HG03066 (cell line): ENCODE data around the gene GABBR1.

Source experiments
- ATAC-seq: cut with Tn5 transposase; IDR thresholded peaks from one replicate; pipeline ENCODE4 v1.9.1; 2021; ENCODE audit warnings: low read depth; ENCODE audit not compliant: unreplicated experiment

GABBR1 gene

DNA sequence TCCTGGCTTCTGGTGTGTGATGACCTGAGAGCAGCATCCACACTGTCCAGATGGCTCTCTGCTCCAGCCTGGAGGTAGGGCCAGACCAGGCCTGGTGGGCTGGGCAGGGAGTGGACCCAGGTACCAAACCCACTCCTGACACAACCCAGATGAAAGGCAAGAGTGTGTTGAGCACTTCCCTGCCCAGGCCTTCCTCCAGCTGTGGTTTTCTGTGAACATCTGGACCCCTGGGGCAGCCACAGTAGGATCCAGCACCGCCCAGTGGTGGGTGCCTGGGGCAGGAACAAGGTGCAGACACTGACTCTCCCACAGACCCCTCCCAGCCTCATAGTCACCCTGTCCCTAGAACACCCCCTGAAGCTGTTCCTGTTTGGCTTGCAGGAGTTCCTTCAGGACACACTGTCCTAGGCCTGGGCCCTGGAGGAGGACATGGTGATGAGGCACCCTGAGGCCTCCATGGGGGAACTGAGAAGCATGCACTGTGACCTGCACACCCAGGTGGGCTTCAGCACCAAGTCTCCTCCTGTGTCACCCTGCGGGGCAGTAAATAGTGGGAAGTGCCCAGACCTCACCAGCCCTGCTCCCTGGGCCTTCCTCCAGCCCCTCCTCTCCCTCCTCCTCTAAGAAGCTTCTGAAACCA lies 102.2 kb downstream of the GABBR1 start:
- no peak for ATAC-seq

- ATAC-seq: no peak
These were observed 103.0 kb downstream of the GABBR1 start for GRCh38 chr6:29529956-29530355.

GRCh38 chr6:29528988-29529560 lies 103.9 kb downstream of the GABBR1 start:
- no peak for ATAC-seq

DNA sequence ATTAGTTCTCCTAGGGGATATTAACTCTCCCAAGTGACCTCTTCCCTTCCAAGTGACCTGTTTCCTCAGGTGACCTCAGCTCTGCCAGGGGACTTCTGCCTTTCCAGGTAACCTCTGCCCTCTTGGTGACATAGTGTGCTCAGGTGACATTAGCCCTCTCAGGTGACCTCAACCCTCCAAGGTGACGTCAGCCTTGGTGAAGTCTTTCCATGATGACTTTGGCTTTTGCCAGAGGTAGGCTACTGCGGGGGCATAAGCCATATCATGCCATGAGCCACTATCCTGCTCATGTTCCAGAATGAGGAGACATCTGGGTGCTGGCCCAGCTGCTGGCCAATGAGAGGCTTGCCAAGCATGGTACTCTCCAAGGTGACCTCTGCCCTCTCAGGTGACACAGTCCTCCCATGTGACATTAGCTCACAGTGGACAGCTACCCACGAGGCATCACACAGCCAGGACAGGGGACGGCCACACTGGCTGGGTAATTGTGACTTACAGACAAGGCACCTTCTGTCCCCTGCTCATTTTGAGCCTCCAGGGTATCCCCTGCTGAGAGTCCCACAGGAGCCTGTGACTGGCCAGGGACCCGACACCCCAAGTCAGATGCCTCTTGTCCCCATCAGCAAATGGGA lies 104.6 kb downstream of the GABBR1 start:
- no peak for ATAC-seq

GRCh38 chr6:29527564-29527963 lies 105.4 kb downstream of the GABBR1 start:
- ATAC-seq: no peak

- ATAC-seq: no peak
These were observed 105.9 kb downstream of the GABBR1 start for GRCh38 chr6:29527126-29527525.

DNA sequence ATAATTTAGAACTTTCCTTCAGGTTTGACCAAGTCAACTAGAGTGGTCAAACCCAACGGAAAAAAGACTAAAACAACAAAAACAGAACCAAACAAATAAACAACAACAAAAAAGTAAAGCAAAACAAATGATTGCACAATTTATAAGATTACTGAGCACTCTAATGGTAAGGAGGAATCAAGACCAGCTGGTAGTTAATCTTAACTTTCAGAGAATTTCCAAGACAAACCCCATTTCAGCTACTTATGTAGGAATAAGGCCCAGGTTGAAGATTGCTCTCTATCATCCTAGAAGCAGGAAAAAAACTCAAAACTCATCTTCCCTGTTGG lies 107.7 kb downstream of the GABBR1 start:
- no peak for ATAC-seq

- ATAC-seq: no peak
These were observed 108.3 kb downstream of the GABBR1 start for GRCh38 chr6:29524444-29525310.

GRCh38 chr6:29524044-29524443 lies 108.9 kb downstream of the GABBR1 start:
- no peak for ATAC-seq

DNA sequence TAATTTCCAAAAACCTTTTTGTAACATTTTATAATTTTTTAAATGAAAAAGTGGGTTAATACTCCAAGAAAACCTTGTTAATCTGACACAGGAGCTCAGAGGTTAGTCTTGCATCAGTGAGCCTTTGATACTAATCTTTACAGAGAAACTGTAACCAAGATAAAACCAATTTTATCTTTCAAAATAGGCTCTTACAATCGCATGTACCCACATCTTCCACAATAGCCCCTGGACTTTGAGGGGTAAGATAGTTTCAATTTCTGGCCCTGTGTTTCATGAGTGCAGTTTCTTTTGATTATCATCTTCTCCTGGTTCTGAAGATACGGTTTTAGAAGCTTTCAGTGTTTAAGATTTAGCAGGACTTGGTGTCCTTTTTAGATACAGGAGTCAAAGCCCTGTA lies 110.8 kb downstream of the GABBR1 start:
- no peak for ATAC-seq

GRCh38 chr6:29521006-29521680 lies 111.8 kb downstream of the GABBR1 start:
- ATAC-seq: no peak

DNA sequence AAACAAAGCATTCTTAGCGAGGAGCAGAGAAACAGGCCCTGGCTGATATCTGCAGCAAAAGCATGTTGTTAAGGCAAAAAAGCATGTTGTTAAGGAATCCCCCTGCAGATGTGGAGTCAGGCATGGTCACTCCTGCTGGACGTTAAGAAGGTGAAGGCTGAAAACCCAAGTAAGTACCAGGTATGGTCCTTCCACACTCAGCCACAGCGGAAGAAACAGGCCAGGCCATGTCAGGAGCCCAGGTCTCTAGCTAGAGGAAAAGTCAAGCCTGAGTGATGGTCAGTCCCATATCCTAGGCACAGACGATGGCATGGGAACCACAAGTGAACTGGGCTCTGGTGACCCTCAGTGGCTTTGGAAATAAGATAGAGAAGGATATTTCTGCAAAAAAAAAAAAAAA lies 112.8 kb downstream of the GABBR1 start:
- no peak for ATAC-seq

- no peak for ATAC-seq
These were observed 113.5 kb downstream of the GABBR1 start for GRCh38 chr6:29519291-29520010.

DNA sequence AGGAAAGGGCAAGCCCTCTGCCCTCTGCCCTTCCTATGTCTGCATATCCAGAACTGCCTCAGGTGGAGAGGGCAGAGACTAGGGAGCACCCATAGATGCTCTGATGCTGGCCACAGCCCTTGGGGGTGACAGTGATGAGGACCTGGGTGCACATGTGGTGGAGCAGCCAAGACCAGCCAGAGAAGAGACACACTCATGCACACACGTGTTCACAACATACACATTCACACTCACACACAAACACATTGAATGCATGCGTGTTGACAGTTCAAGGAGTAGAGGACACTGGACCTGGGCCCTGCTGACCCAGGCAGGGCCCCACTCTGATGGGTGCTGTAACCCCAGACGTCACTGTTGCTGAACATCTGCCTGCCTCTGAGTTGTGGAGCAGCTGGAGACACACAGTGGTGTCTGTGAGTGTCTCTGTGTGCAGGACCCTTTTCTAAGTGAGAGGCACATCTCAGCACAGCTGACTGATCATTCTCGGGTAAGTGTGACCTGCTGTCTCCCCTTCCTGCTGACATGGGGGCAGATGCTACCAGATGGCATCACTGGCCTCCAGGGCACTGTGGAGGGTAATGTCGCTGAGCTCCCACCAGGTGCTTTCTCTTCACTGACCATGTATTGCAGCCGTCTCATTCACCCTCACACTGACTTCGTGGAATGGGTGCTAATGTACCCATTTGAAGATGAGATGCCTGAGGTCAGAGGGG lies 115.1 kb downstream of the GABBR1 start:
- ATAC-seq: no peak

DNA sequence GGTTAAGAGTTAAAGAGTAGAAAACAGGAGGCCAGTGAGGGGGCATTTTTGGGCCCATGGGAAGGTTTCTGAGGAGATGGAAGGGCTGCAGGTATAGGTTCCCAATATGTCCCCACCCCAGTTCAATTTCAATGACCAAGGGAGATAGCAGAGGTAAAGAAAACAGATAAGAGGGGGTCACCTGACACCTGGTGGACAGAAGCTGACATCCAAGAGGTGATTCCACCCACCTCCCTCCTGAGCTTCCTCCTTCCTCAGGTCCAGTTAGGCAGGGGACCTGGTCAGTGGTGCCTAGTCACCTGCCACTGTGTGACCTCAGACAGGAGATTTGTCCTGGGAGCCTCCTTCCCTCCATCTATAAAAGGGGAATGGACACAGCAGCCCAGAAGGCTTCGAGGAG lies 115.7 kb downstream of the GABBR1 start:
- no peak for ATAC-seq

DNA sequence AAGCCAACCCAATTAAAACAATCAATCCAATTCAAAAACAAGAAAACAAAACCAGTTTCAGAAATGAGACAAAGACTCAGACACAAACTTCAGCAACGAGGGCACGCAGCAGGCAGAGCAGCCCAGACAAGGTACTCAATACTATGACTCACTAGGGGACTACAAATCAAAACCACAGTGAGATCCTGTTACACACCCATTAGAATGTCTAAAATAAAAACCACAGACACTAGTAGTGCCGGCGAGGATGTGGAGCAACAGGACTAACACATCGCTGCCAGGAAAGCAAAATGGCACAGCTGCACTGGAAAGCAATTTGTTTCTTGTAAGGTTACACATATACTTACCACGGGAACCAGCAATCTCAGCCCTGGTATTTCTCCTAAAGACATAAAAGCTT lies 116.9 kb downstream of the GABBR1 start:
- no peak for ATAC-seq

- ATAC-seq: no peak
These were observed 122.2 kb downstream of the GABBR1 start for GRCh38 chr6:29510746-29511300.

GRCh38 chr6:29510202-29510601 lies 122.8 kb downstream of the GABBR1 start:
- ATAC-seq: no peak
